K562 (cell line): Measurements from ENCODE around the gene CTDNEP1. TPM values are rescaled to one million over a fixed set of nuclear protein-coding genes. Genes with fewer than 3 reads are reported as not detected.

Experiments used
- ATAC-seq: fragments of 200-7000 bp; cut with Tn5 transposase; 3 replicates; pipeline ENCODE4 v1.9.1; 2020; ENCODE audit warnings: moderate library complexity
- BruUV-seq: library from RNA; stranded (reverse); fragments of 400-500 nt; replicated peaks from 2 replicates; lab custom pipeline; 2021; lab: Mats Ljungman, UMichigan
- CTCF ChIA-PET: fragments of 300-600 bp; formaldehyde crosslinking; extraction: SDS; loops from one replicate; lab custom pipeline; 2021; ENCODE audit warnings: low intra/inter-chr PET ratio; lab: Yijun Ruan, JAX
- POLR2A ChIA-PET: fragments of 300-600, 350-650 bp; sonication (Branson Sonifier 250); formaldehyde crosslinking; extraction: SDS; loops from one replicate; lab custom pipeline; 2021; ENCODE audit warnings: antibody characterized with exemption, inconsistent platforms; lab: Yijun Ruan, JAX
- DNase-seq, 4 experiments: peaks; one replicate each; pipeline versions ENCODE4 v3.0.0 to v3.0.0-alpha.2; 2011 to 2018; ENCODE audit warnings: low spot score in 3 of 4, mixed read lengths in 3 of 4; ENCODE audit errors: extremely low read depth in 1 of 4
- FAIRE-seq: peaks from 2 replicates; lab custom pipeline; 2011; peaks lifted over from hg19 to GRCh38; lab: Jason Lieb, UNC
- H2AFZ ChIP-seq: 2 replicates; pipeline ENCODE4 v1.6.0; 2011; ENCODE audit warnings: low read depth, low read length, control low read depth, inconsistent platforms
- H3K27ac ChIP-seq: fragments of 200-600 bp; 3 replicates; pipeline ENCODE4 v1.8.0; 2011; ENCODE audit warnings: low read depth, mild to moderate bottlenecking, control low read depth, inconsistent platforms, low read length, moderate library complexity, mixed read lengths; ENCODE audit errors: extremely low read depth
- H3K27me3 ChIP-seq, 2 experiments: fragments of 300-600 bp in 1 of 2; 2 replicates in 1 of 2; 3 replicates in 1 of 2; pipeline versions ENCODE4 v1.6.0 to v1.8.0; 2011; ENCODE audit warnings: inconsistent platforms in 2 of 2, low read length in 2 of 2, mild to moderate bottlenecking in 1 of 2, mixed read lengths in 1 of 2, moderate library complexity in 1 of 2; ENCODE audit not compliant: control insufficient read depth in 2 of 2, insufficient read depth in 2 of 2
- H3K36me3 ChIP-seq: fragments of 300-600 bp; 3 replicates; pipeline ENCODE4 v1.8.0; 2011; ENCODE audit warnings: mild to moderate bottlenecking, low read length, inconsistent platforms; ENCODE audit not compliant: control insufficient read depth, insufficient read depth
- H3K4me1 ChIP-seq, 2 experiments: fragments of 200-600 bp in 1 of 2; replicated peaks in 1 of 2; 2 replicates in 1 of 2; 3 replicates in 1 of 2; pipeline versions ENCODE4 v1.5.1 to v1.8.0; 2011; ENCODE audit warnings: inconsistent platforms in 2 of 2, low read length in 2 of 2, mild to moderate bottlenecking in 1 of 2, mixed read lengths in 1 of 2, moderate library complexity in 1 of 2; ENCODE audit not compliant: control insufficient read depth in 2 of 2, insufficient read depth in 2 of 2
- H3K4me2 ChIP-seq: 2 replicates; pipeline ENCODE4 v1.6.1; 2011; ENCODE audit warnings: low read length, control low read depth, inconsistent platforms, mixed read lengths; ENCODE audit not compliant: insufficient read depth
- H3K4me3 ChIP-seq: fragments of 200-600 bp; sonication (generic), shearing (Covaris generic); 2 replicates; pipeline ENCODE4 v1.5.1; 2016; ENCODE audit warnings: control low read depth, inconsistent platforms
- H3K79me2 ChIP-seq: fragments of 200-600 bp; 3 replicates; pipeline ENCODE4 v1.8.0; 2011; ENCODE audit warnings: low read length, inconsistent platforms; ENCODE audit not compliant: control insufficient read depth, insufficient read depth
- H3K9ac ChIP-seq, 2 experiments: 2 replicates each; pipeline versions ENCODE4 v1.6.0 to v1.6.1; 2011; ENCODE audit warnings: low read depth in 2 of 2, low read length in 2 of 2, control low read depth in 1 of 2, inconsistent platforms in 1 of 2, mild to moderate bottlenecking in 1 of 2, mixed read lengths in 1 of 2; ENCODE audit not compliant: insufficient read depth in 1 of 2
- H3K9me1 ChIP-seq: one replicate; pipeline ENCODE4 v1.6.0; 2011; ENCODE audit warnings: inconsistent platforms, mild to moderate bottlenecking, low read length, moderate library complexity; ENCODE audit not compliant: control insufficient read depth, insufficient read depth
- H3K9me3 ChIP-seq: replicated peaks from 2 replicates; pipeline ENCODE4 v1.5.1; 2011; ENCODE audit warnings: low read depth, low read length, inconsistent platforms; ENCODE audit not compliant: control insufficient read depth, insufficient read depth
- H4K20me1 ChIP-seq: replicated peaks from 2 replicates; pipeline ENCODE4 v1.6.1; 2011; ENCODE audit warnings: low read length, inconsistent platforms, mixed read lengths; ENCODE audit not compliant: control insufficient read depth, insufficient read depth
- BMI1 ChIP-seq: fragments of 150-350 bp; IDR thresholded peaks from 2 replicates; pipeline ENCODE4 v1.6.1; 2014; ENCODE audit warnings: low read length
- CCNT2 ChIP-seq: IDR thresholded peaks from 2 replicates; pipeline ENCODE4 v1.6.1; 2011; ENCODE audit warnings: borderline replicate concordance, low read depth, mild to moderate bottlenecking, moderate library complexity, mixed read lengths, low read length; ENCODE audit not compliant: insufficient read length; ENCODE audit errors: extremely low read depth
- DACH1 ChIP-seq: fragments of 450-650 bp; IDR thresholded peaks from 2 replicates; pipeline ENCODE4 v1.6.1; 2018; ENCODE audit not compliant: partially characterized antibody
- RAD21 ChIP-seq, 2 experiments: fragments of 250-450 bp in 1 of 2; fragments of 450-650 bp in 1 of 2; sonication (Bioruptor Pico) in 1 of 2; formaldehyde crosslinking in 1 of 2; IDR thresholded peaks in 1 of 2; conservative IDR thresholded peaks in 1 of 2; 2 replicates each; pipeline versions ENCODE4 v1.4.0 to v1.8.0; 2020 to 2022; ENCODE audit warnings: mild to moderate bottlenecking in 2 of 2, moderate library complexity in 1 of 2
- RBBP5 ChIP-seq: fragments of 200-600 bp; sonication (generic); IDR thresholded peaks from 2 replicates; pipeline ENCODE4 v1.6.1; 2012; ENCODE audit warnings: borderline replicate concordance, mild to moderate bottlenecking, low read length, control low read depth, inconsistent platforms; ENCODE audit not compliant: insufficient read depth, poor library complexity, severe bottlenecking
- RNF2 ChIP-seq: sonication (generic); IDR thresholded peaks from 2 replicates; pipeline ENCODE4 v1.6.1; 2016
- RREB1 ChIP-seq: fragments of 250-450 bp; sonication (Bioruptor Pico); IDR thresholded peaks from 2 replicates; pipeline ENCODE4 v1.4.0; 2020
- ZHX1 ChIP-seq: fragments of 150-350 bp; conservative IDR thresholded peaks from 2 replicates; pipeline ENCODE4 v1.6.1; 2014; ENCODE audit warnings: low read length
- WGBS: fragments of 100-300 bp; shearing (Covaris generic); methylation state at CpG from one replicate; pipeline ENCODE4 v1.1.6; 2016; ENCODE audit warnings: low coverage, mixed read lengths; ENCODE audit not compliant: insufficient coverage; ENCODE audit errors: missing lambda C conversion rate; 5-methylcytosine and 5-hydroxymethylcytosine counted together
- in situ Hi-C: fragments of 300-500 bp; cut with MboI; formaldehyde crosslinking; loops from 4 replicates; pipeline ENCODE4 v1.15.0; 2018; ENCODE audit warnings: inconsistent platforms, mixed read lengths
- intact Hi-C: fragments of 100-400 bp; cut with micrococcal nuclease; formaldehyde crosslinking; loops from 2 replicates; pipeline ENCODE4 v1.14.2; 2022
- polyA plus RNA-seq, 8 experiments: library from polyadenylated mRNA; depleted of rRNA in 4 of 8; stranded (reverse) in 5 of 8; unstranded in 3 of 8; fragments of >200 nt; fragmentation: Nextera tagmentation in 2 of 8; fragmentation: Illumina TruSeq in 1 of 8; extraction: Ambion mirVana in 2 of 8; extraction: Trizol in 1 of 8; gene quantifications; 2 replicates each; pipeline versions ENCODE4 v1.2.1 to v1.2.3, GENCODE V29; 2011 to 2014; ENCODE audit warnings: inconsistent platforms in 1 of 8, missing spikeins in 1 of 8
- total RNA-seq, 7 experiments: library from RNA; depleted of rRNA in 6 of 7; stranded (reverse); fragments of >200 nt in 6 of 7; fragmentation: Illumina TruSeq in 2 of 7; extraction: Trizol in 2 of 7; gene quantifications; 2 replicates each; pipeline versions ENCODE4 v1.2.1 to v1.2.3, GENCODE V29; 2011 to 2021; ENCODE audit warnings: low replicate concordance in 1 of 7

Gene CTDNEP1
- total and polyA plus RNA-seq, 9 of the 15 experiments (the other 6 are each of a cell fraction or from before 2014, with no cell fraction given), result 10.7 to 150 (median 28.5) TPM

- no peak for TF ChIP-seq ZHX1
- no peak for TF ChIP-seq CCNT2
These were observed 37.0 kb downstream of the CTDNEP1 start (continued) for GRCh38 chr17:7214300-7215135.

GRCh38 chr17:7213895-7214299, 37.6 kb downstream of the CTDNEP1 start:
- CTCF ChIA-PET, result no interaction called here
- Histone ChIP-seq H2AFZ (no peak overlapping the region), H3K9me3 (no peaks in the 10 kb centered on the region), H3K4me3 (peak overlapping the region; percentile 2; the same call in 1 of the 2 replicates), H3K79me2 (peaks cover 32% of the 10 kb centered on the region; the same call in 2 of the 3 replicates), H3K9ac (no peak overlapping the region), H3K4me2 (peak overlapping the region; percentile 56), H4K20me1 (no peaks in the 10 kb centered on the region; the same call in 1 of the 2 replicates), H3K4me1 (peaks cover 28 to 38% of the 10 kb centered on the region in 2 experiments), H3K27me3 (no peaks in the 10 kb centered on the region), H3K9me1 (no peaks in the 10 kb centered on the region), H3K36me3 (no peaks in the 10 kb centered on the region), H3K27ac (no peak overlapping the region; the same call in 2 of the 3 replicates)
- WGBS, result 9% methylated on average over 14 of the region's 15 CpGs
- BruUV-seq, result no TSS peak
- intact Hi-C loops (no loop called here), in situ Hi-C loops (no loop called here)
- DNase-seq (peak; percentile 66 to 80 (median 74)), FAIRE-seq (no peak), ATAC-seq (peak; percentile 16)
- POLR2A ChIA-PET, result interaction anchor here (0.6 to 1.3 kb wide), 2 partner anchors 29 to 436 kb away, joined by 3 to 4 read pairs; partner anchors contain the start of gene GABARAP
- TF ChIP-seq RREB1 (CRISPR knock-in tag) (peak; percentile 86; the same call in 1 of the 2 replicates), BMI1 (peak; percentile 96), RBBP5 (no peak), RNF2 (0 out of 2 replicates have a peak, but pooled peaks have one; percentile 34), DACH1 (no peak), RAD21 (CRISPR knock-in tag; conservative IDR thresholded peaks at IDR 0.05 in 1 of 2, IDR thresholded peaks at IDR 0.05 in 1 of 2) (peak in 1 of 2 experiments; percentile 29; a peak in 1 of 4 replicates)
